K562 (cell line): Measurements from ENCODE around the gene ZCCHC3. TPM values are rescaled to one million over a fixed set of nuclear protein-coding genes. Genes with fewer than 3 reads are reported as not detected.
A peak's percentile ranks its signal among the peaks of the same experiment; 100 is the strongest.

Source experiments
- ATF2 ChIP-seq: sonication (generic); formaldehyde crosslinking; IDR thresholded peaks from 2 replicates; pipeline ENCODE4 v1.8.1; 2022; ENCODE audit warnings: missing genetic modification reagents
- CHD2 ChIP-seq: IDR thresholded peaks from 2 replicates; pipeline ENCODE4 v1.6.1; 2011; ENCODE audit warnings: low read depth, low read length
- FOXM1 ChIP-seq, 2 experiments: fragments of 450-650 bp in 1 of 2; sonication (generic) in 1 of 2; formaldehyde crosslinking in 1 of 2; IDR thresholded peaks; 2 replicates each; pipeline versions ENCODE4 v1.6.1 to v1.9.0; 2017 to 2022; ENCODE audit warnings: low read depth in 2 of 2, mild to moderate bottlenecking in 2 of 2, missing genetic modification reagents in 1 of 2, moderate library complexity in 1 of 2
- FOXP1 ChIP-seq: sonication (generic); formaldehyde crosslinking; IDR thresholded peaks from 2 replicates; pipeline ENCODE4 v1.8.0; 2022; ENCODE audit warnings: mild to moderate bottlenecking, missing genetic modification reagents
- HSF4 ChIP-seq: fragments of 250-450 bp; sonication (Bioruptor Pico); IDR thresholded peaks from 2 replicates; pipeline ENCODE4 v2.1.2; 2022; ENCODE audit warnings: mild to moderate bottlenecking, moderate library complexity, borderline replicate concordance
- KDM2B ChIP-seq: fragments of 250-450 bp; sonication (Bioruptor Pico); IDR thresholded peaks from 2 replicates; pipeline ENCODE4 v1.8.0; 2021; ENCODE audit warnings: mild to moderate bottlenecking, moderate library complexity
- KLF1 ChIP-seq: fragments of 450-650 bp; IDR thresholded peaks from 2 replicates; pipeline ENCODE4 v1.6.1; 2016; ENCODE audit warnings: missing genetic modification characterization, missing compliant biosample characterization
- MBD2 ChIP-seq: sonication (generic); IDR thresholded peaks from 2 replicates; pipeline ENCODE4 v1.6.1; 2016; ENCODE audit warnings: low read depth, borderline replicate concordance
- MED1 ChIP-seq: sonication (generic); formaldehyde crosslinking; IDR thresholded peaks from 2 replicates; pipeline ENCODE4 v1.8.1; 2023; ENCODE audit warnings: missing genetic modification reagents, borderline replicate concordance
- NCOR1 ChIP-seq: fragments of 450-650 bp; IDR thresholded peaks from 2 replicates; pipeline ENCODE4 v1.6.1; 2016; ENCODE audit warnings: mild to moderate bottlenecking, moderate library complexity
- PRPF4 ChIP-seq: fragments of 200-400 bp; formaldehyde crosslinking; IDR thresholded peaks from one replicate; pipeline ENCODE4 v1.6.1; 2017; ENCODE audit warnings: low read length, low read depth, mild to moderate bottlenecking; ENCODE audit not compliant: insufficient read depth, poor library complexity, severe bottlenecking
- RBM15 ChIP-seq: fragments of 200-400 bp; formaldehyde crosslinking; IDR thresholded peaks from 2 replicates; pipeline ENCODE4 v1.6.1; 2018; ENCODE audit warnings: mild to moderate bottlenecking, low read length, moderate library complexity; ENCODE audit not compliant: insufficient read depth
- SAP30 ChIP-seq: fragments of 200-600 bp; sonication (generic); IDR thresholded peaks from 2 replicates; pipeline ENCODE4 v1.6.1; 2012; ENCODE audit warnings: borderline replicate concordance, low read depth, mild to moderate bottlenecking, moderate library complexity, low read length, control low read depth, inconsistent platforms; ENCODE audit not compliant: insufficient read depth, poor library complexity, severe bottlenecking
- SNRNP70 ChIP-seq: fragments of 200-400 bp; formaldehyde crosslinking; optimal IDR thresholded peaks from 2 replicates; pipeline ENCODE3; 2017; ENCODE audit warnings: low read depth, low read length
- SP1 ChIP-seq: sonication (generic); formaldehyde crosslinking; IDR thresholded peaks from 2 replicates; pipeline ENCODE4 v1.8.1; 2022; ENCODE audit warnings: mild to moderate bottlenecking, missing genetic modification reagents
- SPI1 ChIP-seq: IDR thresholded peaks from 2 replicates; pipeline ENCODE4 v1.6.1; 2011; ENCODE audit warnings: low read depth, low read length, control low read depth, borderline replicate concordance
- TEAD4 ChIP-seq, 2 experiments: sonication (generic) in 1 of 2; formaldehyde crosslinking in 1 of 2; IDR thresholded peaks; 2 replicates each; pipeline versions ENCODE4 v1.6.1 to v1.8.0; 2012 to 2022; ENCODE audit warnings: borderline replicate concordance in 1 of 2, inconsistent platforms in 1 of 2, low read length in 1 of 2, mild to moderate bottlenecking in 1 of 2, missing genetic modification reagents in 1 of 2
- TFE3 ChIP-seq: fragments of 450-650 bp; formaldehyde crosslinking; IDR thresholded peaks from 2 replicates; pipeline ENCODE4 v1.4.0; 2020; ENCODE audit warnings: mild to moderate bottlenecking, mixed read lengths
- VEZF1 ChIP-seq: fragments of 200-800 bp; sonication (Bioruptor generic); IDR thresholded peaks from 2 replicates; pipeline ENCODE4 v1.6.1; 2017; ENCODE audit warnings: missing genetic modification characterization, missing compliant biosample characterization
- ZNF184 ChIP-seq: sonication (generic); formaldehyde crosslinking; IDR thresholded peaks from 2 replicates; pipeline ENCODE4 v1.5.0; 2020; ENCODE audit warnings: missing genetic modification reagents
- ZNF324 ChIP-seq: fragments of 250-450 bp; sonication (Bioruptor Pico); IDR thresholded peaks from 2 replicates; pipeline ENCODE4 v1.4.0; 2020; ENCODE audit warnings: mild to moderate bottlenecking
- ZNF384 ChIP-seq: IDR thresholded peaks from 2 replicates; pipeline ENCODE4 v1.6.1; 2012; ENCODE audit warnings: low read depth, low read length, improper control_type of control experiment
- ZNF717 ChIP-seq: fragments of 250-450 bp; sonication (Bioruptor Pico); IDR thresholded peaks from 2 replicates; pipeline ENCODE4 v1.5.0; 2021
- polyA plus RNA-seq, 8 experiments: library from polyadenylated mRNA; depleted of rRNA in 4 of 8; stranded (reverse) in 5 of 8; unstranded in 3 of 8; fragments of >200 nt; fragmentation: Nextera tagmentation in 2 of 8; fragmentation: Illumina TruSeq in 1 of 8; extraction: Ambion mirVana in 2 of 8; extraction: Trizol in 1 of 8; gene quantifications; 2 replicates each; pipeline versions ENCODE4 v1.2.1 to v1.2.3, GENCODE V29; 2011 to 2014; ENCODE audit warnings: inconsistent platforms in 1 of 8, missing spikeins in 1 of 8
- total RNA-seq, 7 experiments: library from RNA; depleted of rRNA in 6 of 7; stranded (reverse); fragments of >200 nt in 6 of 7; fragmentation: Illumina TruSeq in 2 of 7; extraction: Trizol in 2 of 7; gene quantifications; 2 replicates each; pipeline versions ENCODE4 v1.2.1 to v1.2.3, GENCODE V29; 2011 to 2021; ENCODE audit warnings: low replicate concordance in 1 of 7

The ZCCHC3 gene
- total and polyA plus RNA-seq, 9 of the 15 experiments (the other 6 are each of a cell fraction or from before 2014, with no cell fraction given): 2.8 to 23.3 (median 16.5) TPM

DNA sequence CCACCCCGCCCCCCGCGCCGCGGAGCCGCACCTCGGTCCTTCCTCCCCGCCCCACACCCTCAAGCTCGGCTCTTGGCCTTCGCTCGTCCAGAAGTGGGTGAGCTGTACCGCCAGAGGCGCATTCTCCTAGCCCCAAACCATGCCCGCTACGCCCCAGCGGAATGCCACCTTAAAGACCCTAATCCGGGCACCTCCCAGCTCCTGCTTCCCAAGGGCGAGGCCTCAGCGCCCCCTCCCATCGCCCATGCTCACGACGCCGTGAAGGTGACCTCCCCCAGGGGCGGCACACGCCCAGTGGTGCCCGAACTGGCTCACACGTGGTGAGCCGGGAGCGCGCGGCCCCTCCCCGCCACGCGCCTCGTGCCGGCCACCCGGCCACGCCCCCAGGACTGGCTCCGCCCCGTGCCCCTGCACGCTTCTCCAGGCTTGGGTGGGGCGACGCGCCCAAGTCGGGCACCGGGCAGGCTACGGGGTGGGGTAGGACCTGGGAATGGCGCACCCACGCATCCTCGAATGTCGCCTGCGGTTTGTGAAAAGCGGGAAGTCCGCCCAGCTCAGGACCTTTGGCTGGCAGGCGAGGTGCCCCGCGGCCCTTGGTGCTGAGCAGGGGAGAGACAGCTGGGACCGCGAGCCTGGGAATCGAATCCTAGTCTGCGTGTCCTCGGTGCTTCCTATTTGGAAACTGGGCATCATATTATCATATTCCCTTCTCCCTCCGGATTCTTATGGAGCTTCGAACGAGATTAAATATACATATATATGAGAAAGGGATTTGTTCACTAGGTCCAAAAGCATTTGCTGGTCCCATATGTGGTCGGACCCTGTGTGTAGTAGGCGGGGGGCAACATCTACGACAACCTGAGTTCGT lies 27.0 kb downstream of the ZCCHC3 start (continued):
- peak; percentile 96 for TF ChIP-seq FOXP1 (CRISPR knock-in tag)
- peak; percentile 92 for TF ChIP-seq SAP30
- peak; percentile 86 for TF ChIP-seq KLF1 (tag)
- 0 out of 2 replicates have a peak, but pooled peaks have one; percentile 58 for TF ChIP-seq ATF2
- TF ChIP-seq KDM2B: no peak
- TF ChIP-seq SP1 (CRISPR knock-in tag): peak; percentile 91
- no peak for TF ChIP-seq HSF4 (CRISPR knock-in tag)
- peak; percentile 69 for TF ChIP-seq VEZF1 (CRISPR knock-in tag)
- no peak for TF ChIP-seq TEAD4 (IDR thresholded peaks at IDR 0.05; ENCODE audit: low read length)
- TF ChIP-seq TEAD4 (CRISPR knock-in tag; IDR thresholded peaks at IDR 0.05; ENCODE audit: borderline replicate concordance): peak; percentile 97
- peak; percentile 32; the same call in 1 of the 2 replicates for TF ChIP-seq NCOR1
- TF ChIP-seq MBD2: no peak
- TF ChIP-seq RBM15: no peak
- no peak for TF ChIP-seq CHD2
- no peak for TF ChIP-seq SNRNP70
- no peak for TF ChIP-seq SPI1
- no peak for TF ChIP-seq ZNF324 (CRISPR knock-in tag)
- TF ChIP-seq ZNF384: no peak
- no peak for TF ChIP-seq FOXM1 (IDR thresholded peaks at IDR 0.05; ENCODE audit: low read depth)
- peak; percentile 23; the same call in 1 of the 2 replicates for TF ChIP-seq FOXM1 (CRISPR knock-in tag; IDR thresholded peaks at IDR 0.05; ENCODE audit: low read depth)
- TF ChIP-seq ZNF184 (CRISPR knock-in tag): no peak
- no peak for TF ChIP-seq ZNF717
- TF ChIP-seq PRPF4: no peak
- no peak for TF ChIP-seq TFE3 (CRISPR knock-in tag)
- no peak for TF ChIP-seq MED1 (CRISPR knock-in tag)
